ENCODE measurements around the gene CNBD2.
"Not testable (repeated sequence)": the region's sequence is repeated elsewhere in the genome, so short reads cannot be mapped to it uniquely, and the experiment has no call there.

CNBD2 gene

DNA sequence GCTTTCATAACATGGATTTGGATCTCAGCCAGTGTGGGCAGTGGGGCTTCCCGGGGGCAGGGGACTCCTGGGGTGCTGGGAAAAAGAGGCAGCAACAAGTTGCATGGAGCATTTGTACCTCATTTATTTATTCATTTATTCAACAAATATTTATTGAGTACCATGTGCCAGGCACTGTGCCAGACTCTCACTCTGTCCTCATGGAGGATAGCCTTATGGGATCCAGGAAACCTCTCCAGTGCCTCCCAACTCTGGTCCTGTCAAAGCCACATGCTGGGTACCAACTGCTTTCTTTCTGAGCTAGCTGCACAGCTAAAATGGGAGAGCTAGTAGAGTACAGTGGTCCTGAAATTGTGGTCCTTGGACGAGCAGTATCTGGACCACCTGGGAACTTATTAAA lies 98.4 kb downstream of the CNBD2 start:
- Mint-ChIP-seq H3K4me3 (no peak overlapping the region), H3K27me3 (ENCODE audit: low read depth, poor library complexity) (peaks cover 40% of the 10 kb centered on the region), H3K4me1 (peaks cover 25% of the 10 kb centered on the region), H3K36me3 (ENCODE audit: low read depth) (no peaks in the 10 kb centered on the region), H3K9me3 (peaks cover 12% of the 10 kb centered on the region), H3K27ac (no peak overlapping the region)
- no peak for DNase-seq
- TF ChIP-seq, protein P1, sequence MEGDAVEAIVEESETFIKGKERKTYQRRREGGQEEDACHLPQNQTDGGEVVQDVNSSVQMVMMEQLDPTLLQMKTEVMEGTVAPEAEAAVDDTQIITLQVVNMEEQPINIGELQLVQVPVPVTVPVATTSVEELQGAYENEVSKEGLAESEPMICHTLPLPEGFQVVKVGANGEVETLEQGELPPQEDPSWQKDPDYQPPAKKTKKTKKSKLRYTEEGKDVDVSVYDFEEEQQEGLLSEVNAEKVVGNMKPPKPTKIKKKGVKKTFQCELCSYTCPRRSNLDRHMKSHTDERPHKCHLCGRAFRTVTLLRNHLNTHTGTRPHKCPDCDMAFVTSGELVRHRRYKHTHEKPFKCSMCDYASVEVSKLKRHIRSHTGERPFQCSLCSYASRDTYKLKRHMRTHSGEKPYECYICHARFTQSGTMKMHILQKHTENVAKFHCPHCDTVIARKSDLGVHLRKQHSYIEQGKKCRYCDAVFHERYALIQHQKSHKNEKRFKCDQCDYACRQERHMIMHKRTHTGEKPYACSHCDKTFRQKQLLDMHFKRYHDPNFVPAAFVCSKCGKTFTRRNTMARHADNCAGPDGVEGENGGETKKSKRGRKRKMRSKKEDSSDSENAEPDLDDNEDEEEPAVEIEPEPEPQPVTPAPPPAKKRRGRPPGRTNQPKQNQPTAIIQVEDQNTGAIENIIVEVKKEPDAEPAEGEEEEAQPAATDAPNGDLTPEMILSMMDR (IDR thresholded peaks at IDR 0.05): no peak

DNA sequence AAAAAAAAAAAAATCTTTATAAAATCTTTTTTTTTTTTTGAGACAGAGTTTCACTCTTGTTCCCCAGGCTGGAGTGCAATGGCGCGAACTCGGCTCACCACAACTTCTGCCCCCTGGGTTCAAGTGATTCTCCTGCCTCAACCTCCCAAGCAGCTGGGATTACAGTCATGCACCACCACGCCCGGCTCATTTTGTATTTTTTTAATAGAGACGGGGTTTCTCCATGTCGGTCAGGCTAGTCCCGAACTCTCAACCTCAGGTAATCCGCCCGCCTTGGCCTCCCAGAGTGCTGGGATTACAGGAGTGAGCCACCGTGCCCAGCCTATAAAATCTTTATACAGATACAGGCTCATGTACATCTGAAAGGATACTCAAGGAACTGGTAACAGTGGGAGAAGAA lies 100.1 kb downstream of the CNBD2 start:
- not testable (repeated sequence) for H3K36me3 Mint-ChIP-seq (ENCODE audit: low read depth); H3K27ac Mint-ChIP-seq; H3K9me3 Mint-ChIP-seq; H3K4me3 Mint-ChIP-seq; DNase-seq
- Mint-ChIP-seq H3K27me3 (ENCODE audit: low read depth, poor library complexity) (peaks cover 50% of the 10 kb centered on the region), H3K4me1 (peaks cover 24% of the 10 kb centered on the region)

DNA sequence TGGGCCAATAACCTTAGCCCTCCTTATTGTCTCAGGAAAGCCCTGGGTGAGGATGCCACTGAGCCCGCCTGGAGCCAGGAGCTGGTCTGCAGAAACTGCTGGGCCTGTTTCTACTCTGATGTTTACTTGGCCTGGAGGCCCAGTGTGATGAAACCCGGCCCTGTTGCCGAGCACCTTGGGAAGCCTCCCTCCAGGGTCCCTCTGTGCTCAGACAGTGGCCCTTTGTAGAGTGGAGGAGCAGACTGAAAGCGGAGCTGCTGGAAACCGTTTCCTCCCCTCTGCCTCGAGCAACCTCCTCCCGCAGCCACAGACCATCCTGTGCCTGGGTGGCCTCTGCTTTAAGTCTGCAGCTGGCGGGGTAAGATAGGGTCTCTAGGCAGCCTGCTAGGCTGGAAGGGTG lies 102.1 kb downstream of the CNBD2 start:
- Mint-ChIP-seq H3K4me1 (peaks cover 15% of the 10 kb centered on the region), H3K27me3 (ENCODE audit: low read depth, poor library complexity) (peaks cover 59% of the 10 kb centered on the region), H3K36me3 (ENCODE audit: low read depth) (no peaks in the 10 kb centered on the region), H3K9me3 (no peaks in the 10 kb centered on the region), H3K27ac (peak overlapping the region; percentile 31), H3K4me3 (no peak overlapping the region)
- DNase-seq: peak; percentile 27
- TF ChIP-seq, protein P1 (IDR thresholded peaks at IDR 0.05): no peak

DNA sequence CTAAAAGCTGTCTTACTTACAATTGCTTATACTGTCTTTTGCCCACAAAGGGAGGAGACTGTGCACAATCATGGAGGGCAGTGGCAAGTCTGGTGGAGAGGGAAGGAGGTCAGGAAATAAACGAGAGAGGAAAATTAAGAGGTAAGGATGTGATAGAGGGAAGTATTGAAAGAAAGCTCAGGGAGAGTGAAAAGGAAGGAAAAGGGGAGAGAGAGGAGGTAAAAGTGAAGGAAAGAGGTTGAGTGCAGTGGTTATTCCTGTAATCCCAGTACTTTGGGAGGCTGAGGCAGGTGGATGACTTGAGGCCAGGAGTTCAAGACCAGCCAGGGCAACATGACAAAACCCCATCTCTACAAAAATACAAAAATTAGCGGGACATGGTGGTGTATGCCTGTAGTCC lies 103.5 kb downstream of the CNBD2 start:
- Mint-ChIP-seq H3K36me3 (ENCODE audit: low read depth) (no peaks in the 10 kb centered on the region), H3K27ac (peak overlapping the region; percentile 68), H3K4me1 (peaks cover 15% of the 10 kb centered on the region), H3K27me3 (ENCODE audit: low read depth, poor library complexity) (peaks cover 54% of the 10 kb centered on the region), H3K4me3 (no peak overlapping the region), H3K9me3 (no peaks in the 10 kb centered on the region)
- DNase-seq: no peak
- TF ChIP-seq, protein P1 (IDR thresholded peaks at IDR 0.05): no peak

DNA sequence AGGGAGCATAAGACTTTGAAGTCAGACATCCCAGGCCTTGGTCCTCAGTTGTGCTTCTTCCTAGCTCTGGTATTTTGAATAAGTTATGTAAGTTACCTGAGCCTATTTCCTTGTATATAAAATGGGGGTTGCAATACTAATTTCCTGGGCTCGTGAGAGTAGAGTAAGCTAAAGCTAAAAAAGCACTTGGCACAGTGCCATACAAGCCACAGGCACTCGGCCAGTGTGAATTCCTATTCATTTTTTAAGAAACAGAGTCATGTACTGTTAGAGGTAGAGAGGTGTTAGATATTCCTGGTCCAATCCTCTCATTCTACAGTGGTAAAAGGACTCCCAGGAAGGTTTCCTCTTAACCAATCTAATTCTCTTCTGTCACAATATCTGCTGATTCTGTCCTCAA lies 106.6 kb downstream of the CNBD2 start:
- Mint-ChIP-seq H3K27me3 (ENCODE audit: low read depth, poor library complexity) (peaks cover 68% of the 10 kb centered on the region), H3K36me3 (ENCODE audit: low read depth) (no peaks in the 10 kb centered on the region), H3K9me3 (peaks cover 5% of the 10 kb centered on the region), H3K27ac (no peak overlapping the region), H3K4me3 (no peak overlapping the region), H3K4me1 (peaks cover 11% of the 10 kb centered on the region)
- no peak for DNase-seq
- TF ChIP-seq, protein P1 (IDR thresholded peaks at IDR 0.05): no peak

DNA sequence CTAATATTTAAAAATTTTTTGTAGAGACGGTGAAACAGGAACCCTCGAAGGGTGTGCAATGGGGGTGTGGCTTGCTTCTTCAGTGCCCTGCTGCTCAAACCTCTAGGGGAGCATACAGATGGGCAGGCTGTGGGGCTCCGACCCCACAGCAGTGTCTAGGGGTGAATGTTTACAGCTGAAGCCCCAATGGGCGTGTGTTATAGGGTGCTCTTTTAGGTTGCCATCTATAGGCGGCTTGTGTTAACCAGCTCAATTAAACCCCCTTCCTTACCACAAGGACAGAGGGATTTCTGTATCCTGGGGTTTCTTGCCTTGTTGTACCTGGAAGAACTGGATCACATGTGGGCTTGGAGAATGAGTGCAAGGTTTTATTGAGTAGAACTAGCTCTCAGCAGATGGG lies 109.4 kb downstream of the CNBD2 start:
- DNase-seq; H3K4me1 Mint-ChIP-seq; H3K9me3 Mint-ChIP-seq; H3K36me3 Mint-ChIP-seq (ENCODE audit: low read depth); H3K27ac Mint-ChIP-seq; H3K4me3 Mint-ChIP-seq: not testable (repeated sequence)
- peaks cover 57% of the 10 kb centered on the region for H3K27me3 Mint-ChIP-seq (ENCODE audit: low read depth, poor library complexity)

DNA sequence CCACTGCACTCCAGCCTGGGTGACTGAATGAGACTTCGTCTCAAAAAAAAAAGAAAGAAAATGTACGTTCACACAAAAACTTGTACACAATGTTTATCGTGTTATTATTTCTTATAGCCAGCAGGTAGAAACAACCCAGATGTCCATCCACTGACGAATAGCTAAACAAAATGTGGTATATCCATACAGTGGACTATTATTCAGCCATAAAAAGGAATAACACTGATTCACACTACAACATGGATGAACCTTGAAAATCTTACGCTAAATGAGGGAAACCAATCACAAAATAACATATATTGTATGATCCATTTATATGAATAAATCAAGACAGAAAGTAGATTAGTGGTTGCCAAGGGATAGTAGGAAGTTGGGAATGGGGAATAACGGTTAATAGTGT lies 111.1 kb downstream of the CNBD2 start:
- TF ChIP-seq, protein P1 (IDR thresholded peaks at IDR 0.05): no peak
- no peaks in the 10 kb centered on the region for H3K36me3 Mint-ChIP-seq (ENCODE audit: low read depth)

DNA sequence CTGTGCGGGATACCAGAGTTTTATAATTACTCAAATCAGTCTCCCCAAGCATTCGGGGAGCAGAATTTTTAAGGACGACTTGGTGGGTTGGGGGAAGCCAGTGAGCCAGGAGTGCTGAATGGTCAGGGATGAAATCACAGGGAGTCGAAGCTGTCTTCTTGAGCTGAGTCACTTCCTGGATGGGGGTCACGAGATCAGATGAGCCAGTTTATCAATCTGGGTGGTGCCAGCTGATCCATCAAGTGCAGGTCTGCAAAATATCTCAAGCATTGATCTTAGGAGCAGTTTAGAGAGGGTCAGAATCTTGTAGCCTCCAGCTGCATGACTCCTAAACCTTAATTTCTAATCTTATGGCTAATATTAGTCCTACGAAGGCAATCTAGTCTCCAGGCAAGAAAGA lies 111.6 kb downstream of the CNBD2 start:
- not testable (repeated sequence) for DNase-seq; H3K36me3 Mint-ChIP-seq (ENCODE audit: low read depth); H3K4me1 Mint-ChIP-seq; H3K4me3 Mint-ChIP-seq; H3K27ac Mint-ChIP-seq
- peaks cover 15% of the 10 kb centered on the region for H3K9me3 Mint-ChIP-seq
- H3K27me3 Mint-ChIP-seq (ENCODE audit: low read depth, poor library complexity): peaks cover 38% of the 10 kb centered on the region

More for the DNA sequence above, 111.1 kb downstream of the CNBD2 start:
- Mint-ChIP-seq H3K4me1 (no peaks in the 10 kb centered on the region), H3K4me3 (no peak overlapping the region), H3K27me3 (ENCODE audit: low read depth, poor library complexity) (peaks cover 43% of the 10 kb centered on the region), H3K27ac (no peak overlapping the region), H3K9me3 (peaks cover 13% of the 10 kb centered on the region)
- DNase-seq: no peak

Measured in nephron progenitor cell (in vitro differentiated cells).